Left colon (tissue), 2 donors: ENCODE measurements around the gene PRDM16. TPM values are rescaled to one million over a fixed set of nuclear protein-coding genes. Genes with fewer than 3 reads are reported as not detected.

Source experiments
- ATAC-seq: fragments of 200-7000 bp; cut with Tn5 transposase; one replicate; pipeline ENCODE4 v1.9.1; 2020; ENCODE audit warnings: mild to moderate bottlenecking, moderate library complexity
- DNase-seq, 2 donors: peaks; one replicate each; pipeline ENCODE4 v3.0.0-alpha.2; 2020
- intact Hi-C, 2 donors: fragments of 100-400 bp; cut with DNase I in 1 of 2; cut with micrococcal nuclease in 1 of 2; formaldehyde crosslinking; loops; one replicate each; pipeline versions ENCODE4 v1.11.2 to v1.14.0; 2022; cut with DNase I, micrococcal nuclease
- total RNA-seq, 2 donors: library from RNA; stranded (reverse); fragmentation: NEBNext Ultra II Directional; extraction: Animal tissue kit (Norgen Biotek cat#: 25700); gene quantifications; one replicate each; pipeline ENCODE4 v1.2.1, GENCODE V29; 2021
- donor health status: DM: no; HTN: no; CAD: no.
- donor health status: DM: yes; HTN: yes; CAD: no.

PRDM16 gene
- total RNA-seq, 2 donors from 2014 or later, result 1.1 to 1.2 TPM

DNA sequence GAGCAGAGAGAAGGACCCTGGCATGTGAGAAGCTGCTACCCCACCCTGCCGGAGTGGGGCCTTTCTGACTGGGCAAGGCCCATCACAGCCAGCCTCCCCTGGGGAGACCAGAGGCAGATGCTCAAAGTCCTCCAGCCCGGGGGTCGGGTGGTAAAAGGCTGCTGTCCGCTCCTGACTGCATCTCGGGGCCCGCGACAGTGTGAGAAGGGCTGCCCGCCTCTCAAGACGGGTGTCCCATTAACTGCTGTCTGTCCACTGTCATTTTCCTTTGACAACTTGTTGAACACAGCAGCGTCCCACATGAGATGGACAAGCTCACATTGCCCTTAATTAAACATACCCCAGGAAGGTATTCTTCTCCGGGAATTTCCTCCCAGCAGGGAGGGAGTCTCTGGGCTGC lies 294.0 kb downstream of the PRDM16 start:
- DNase-seq, result no peak
- intact Hi-C loops, result no loop called here

DNA sequence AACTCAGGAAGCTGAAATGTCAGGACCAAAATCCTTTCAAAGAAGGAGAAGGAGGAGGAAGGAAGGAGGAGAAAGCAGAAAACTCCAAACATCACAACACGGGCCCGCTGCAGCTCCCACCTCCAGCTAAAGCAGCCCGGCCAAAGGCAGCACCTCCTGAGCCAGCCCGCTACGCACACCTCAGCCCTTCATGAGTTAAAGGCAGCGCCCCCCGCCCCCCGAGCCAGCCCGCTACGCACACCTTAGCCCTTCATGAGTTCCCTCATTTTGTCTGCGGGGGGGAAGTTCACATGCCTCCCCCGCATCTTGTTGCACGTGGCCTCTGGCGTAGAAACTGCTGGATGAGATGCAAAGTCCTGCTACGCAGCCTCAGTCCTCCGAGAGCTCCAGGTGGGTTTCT lies 294.8 kb downstream of the PRDM16 start:
- DNase-seq, result no peak

More for the DNA sequence above, 294.0 kb downstream of the PRDM16 start:
- ATAC-seq, result no peak

DNA sequence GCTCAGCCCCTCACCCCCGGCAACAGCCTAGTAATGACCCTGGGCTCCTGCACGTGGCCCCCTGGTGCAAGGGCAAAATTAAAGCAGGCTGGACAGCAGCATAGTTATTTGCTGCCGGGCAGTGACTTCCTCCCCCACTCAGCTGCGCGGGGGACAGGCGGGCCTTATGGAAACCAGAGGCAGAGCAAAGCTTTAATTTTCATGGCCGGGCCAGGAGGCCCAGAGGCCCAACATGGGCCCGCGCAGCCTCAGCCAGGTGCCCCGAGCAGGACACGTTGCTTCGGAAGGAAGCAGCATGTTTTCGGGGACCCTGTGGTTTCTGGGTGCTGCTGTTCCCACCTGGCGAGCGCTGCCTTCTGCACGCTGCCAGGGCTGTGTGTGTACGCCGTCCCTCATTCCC lies 295.5 kb downstream of the PRDM16 start:
- ATAC-seq (no peak), DNase-seq (no peak)
- intact Hi-C loops, result no loop called here

More for the DNA sequence above, 294.8 kb downstream of the PRDM16 start:
- intact Hi-C loops, result no loop called here
- ATAC-seq, result no peak

DNA sequence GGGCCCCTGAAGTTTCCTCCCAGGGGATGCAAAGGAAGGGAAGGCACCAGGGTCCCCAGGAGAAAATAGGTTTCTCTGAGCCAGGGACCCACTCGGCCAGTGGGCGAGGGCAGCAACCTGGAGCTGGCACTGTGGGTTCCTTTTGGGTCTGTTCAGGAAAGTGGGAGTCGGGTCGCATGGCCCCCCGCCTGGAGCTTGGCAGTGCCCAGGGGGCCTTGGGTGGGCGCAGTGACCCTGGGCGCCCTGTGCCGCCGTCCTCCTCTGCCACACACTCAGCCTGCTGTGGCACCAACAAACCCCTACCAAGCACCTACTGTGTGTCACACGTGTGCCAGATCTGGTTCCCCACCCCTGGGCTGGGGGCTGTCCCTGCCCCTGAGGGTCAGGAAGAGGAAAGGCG lies 296.0 kb downstream of the PRDM16 start:
- intact Hi-C loops, result no loop called here
- ATAC-seq (no peak), DNase-seq (no peak)

DNA sequence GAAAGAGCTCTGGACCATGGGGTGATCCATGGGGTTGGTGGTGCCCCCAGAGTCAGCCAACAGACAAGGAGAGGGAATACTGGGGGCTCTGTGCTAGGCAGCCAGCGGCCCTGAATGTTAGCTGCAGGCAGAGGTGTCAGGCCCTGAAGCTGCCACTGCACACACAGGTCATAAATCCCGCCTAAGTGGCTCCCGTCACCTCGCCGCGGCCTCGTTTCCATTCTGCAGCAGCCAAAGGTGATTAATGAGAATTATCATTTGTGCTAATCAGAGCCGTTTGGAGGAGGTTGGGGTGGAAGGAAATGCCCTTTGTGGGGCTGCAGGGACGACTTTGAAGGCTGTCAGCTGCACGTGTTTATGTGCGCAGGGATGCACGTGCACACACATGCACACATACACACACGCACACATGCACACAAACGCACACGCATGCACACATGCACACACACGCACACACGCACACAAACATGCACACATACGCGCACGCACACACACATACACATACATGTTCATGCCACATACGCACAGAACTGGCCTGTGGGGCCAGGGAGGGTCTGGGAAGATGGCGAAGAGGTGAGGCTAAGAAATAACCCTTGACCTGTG lies 296.6 kb downstream of the PRDM16 start:
- intact Hi-C loops, result no loop called here
- ATAC-seq, result no peak
- no peak for DNase-seq

DNA sequence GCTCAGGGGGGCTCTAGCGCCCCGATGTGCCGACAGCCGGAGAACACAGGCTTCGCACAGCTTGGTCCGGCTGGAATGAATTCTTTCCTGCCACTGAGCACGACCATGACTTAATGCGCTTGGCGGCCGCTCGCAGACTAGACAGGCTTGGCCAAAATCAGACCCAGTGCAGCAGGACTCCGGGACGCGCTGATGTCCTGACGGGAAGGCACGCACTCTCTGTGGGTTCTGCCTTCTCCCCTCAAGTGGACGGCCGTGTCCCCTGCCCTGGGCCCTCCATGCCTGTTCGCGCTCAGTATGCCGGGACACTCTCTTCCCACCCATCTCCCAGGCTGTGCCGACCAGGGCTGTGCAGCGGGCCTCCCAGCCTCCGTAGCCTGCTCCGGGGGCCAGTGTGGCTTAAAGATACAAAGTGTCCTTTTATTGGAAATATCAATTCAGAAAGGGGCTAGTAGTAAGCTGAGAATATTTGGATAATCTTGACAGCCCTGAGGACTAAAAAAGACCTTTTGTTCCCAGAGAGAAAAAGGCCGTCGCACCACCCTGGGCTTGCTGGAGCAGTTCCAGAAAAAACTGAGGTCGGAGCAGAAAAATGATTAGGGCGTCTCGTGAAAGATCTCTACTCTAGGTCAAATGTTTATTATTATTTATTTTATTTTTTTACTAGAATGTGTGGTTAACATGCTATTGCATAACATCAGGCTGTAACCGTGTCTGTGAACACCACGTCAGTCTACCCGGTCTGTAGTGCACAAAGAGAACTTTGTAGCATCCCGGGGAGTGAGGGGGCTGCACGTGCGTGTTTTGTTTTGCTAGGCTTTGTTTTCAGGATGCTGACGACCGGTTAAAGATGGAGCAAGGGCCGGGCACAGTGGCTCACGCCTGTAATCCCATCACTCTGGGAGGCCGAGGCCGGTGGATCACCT lies 297.4 kb downstream of the PRDM16 start:
- DNase-seq (no peak), ATAC-seq (no peak)
- intact Hi-C loops, result no loop called here

DNA sequence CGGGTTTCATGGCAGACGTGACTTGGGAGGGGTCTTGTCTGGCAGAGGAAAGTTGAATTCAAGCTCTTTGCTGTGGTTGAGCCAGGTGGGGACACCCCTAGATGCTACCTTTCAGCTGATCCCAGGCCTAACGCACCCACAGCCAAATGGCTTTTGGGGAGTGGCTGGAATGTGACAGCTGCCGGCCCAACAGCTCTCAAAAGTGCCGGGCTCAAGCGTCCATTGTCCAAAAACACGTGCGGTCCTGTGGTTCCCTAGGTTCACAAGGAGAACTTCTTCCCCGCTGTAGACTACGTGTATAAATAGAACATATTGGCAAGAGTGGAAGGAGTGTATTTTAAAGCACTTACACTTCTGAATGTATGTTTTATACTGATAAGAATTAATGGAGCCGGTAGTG lies 298.4 kb downstream of the PRDM16 start:
- intact Hi-C loops, result no loop called here
- DNase-seq (no peak), ATAC-seq (no peak)

DNA sequence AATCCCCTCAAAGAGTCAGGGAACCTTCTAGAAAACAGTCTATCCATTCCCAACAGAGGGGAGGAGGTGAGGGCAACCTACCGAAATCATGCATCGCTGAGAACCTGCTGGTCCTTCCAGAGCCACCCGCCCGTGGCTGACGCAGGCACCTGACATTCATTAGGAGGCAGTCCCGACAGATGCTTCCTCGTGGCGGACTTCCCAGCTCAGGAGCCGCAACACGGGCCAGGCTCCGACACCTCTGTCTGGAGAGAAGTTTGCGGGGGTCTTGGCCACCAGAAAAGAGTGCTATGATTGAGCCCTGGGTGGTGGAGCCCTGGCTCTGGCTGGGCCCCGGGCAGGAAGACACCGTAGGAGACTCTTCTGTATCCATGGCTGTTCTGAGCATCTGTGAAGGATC lies 299.1 kb downstream of the PRDM16 start:
- no peak for ATAC-seq
- intact Hi-C loops, result no loop called here
- DNase-seq, result no peak

DNA sequence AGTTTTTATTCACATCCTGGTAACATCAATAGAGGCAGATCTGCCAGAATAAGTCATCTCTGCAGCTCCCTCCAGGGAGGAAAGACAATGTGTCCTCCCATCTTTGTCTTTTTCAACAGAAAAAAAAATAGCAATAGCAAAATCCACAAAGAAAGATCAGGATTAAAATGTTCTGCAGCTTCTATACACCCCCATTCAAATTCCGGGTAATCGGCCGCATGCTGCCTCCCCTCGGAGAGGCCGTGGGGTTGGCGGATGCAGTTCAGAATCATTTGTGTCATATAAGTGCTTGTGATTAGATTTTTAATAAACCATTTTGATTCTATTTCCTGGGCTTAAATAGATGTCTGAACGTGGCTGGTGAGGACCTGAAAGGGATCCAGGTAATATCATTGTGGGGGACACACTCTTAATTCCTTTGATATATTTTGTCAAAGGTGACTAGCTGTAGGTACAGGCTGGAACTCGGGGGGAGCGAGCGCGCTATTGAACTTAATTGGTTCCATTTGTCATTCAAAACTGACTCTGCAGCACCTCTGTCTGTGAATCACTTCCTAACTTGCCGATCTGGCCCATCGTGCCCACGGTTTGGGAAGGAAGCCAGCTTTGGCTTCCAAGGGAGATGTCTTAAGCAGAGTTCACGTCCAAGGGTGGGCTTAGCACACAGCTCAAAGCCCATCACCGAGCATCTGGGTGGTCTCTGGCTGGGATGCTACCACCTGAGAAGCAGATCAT lies 299.9 kb downstream of the PRDM16 start:
- no peak for ATAC-seq
- intact Hi-C loops, result no loop called here
- no peak for DNase-seq

DNA sequence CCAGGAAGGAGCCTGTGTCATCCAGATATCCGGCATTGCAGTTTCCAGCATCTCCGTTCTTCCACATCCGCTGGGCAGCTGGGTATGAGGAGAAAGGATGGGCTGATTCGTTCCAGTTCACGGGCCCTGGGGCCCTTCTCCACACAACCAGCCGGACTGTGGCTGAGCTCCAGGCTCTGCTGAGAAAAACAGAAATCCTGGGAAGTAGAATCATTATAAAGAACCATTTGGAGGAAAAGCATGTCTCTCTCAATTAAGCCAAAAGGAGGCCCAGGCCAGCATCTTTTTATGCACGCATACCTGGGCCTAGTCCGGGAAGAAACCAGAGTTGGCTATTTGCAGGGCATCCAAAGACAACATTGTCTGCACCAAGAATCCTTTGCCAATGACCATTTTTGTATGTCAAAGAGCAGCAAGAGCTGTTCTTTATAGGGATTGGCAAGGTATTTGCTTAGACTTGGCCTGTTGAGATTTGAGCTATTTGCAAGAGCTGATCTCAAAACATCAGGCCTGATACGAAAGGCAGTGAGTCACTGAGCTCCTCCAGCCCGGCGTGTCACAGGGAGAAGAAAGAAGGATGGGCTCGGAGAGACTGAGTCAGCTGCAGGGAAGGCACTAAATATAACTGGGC lies 300.6 kb downstream of the PRDM16 start:
- ATAC-seq, result no peak
- no peak for DNase-seq
- intact Hi-C loops, result no loop called here

DNA sequence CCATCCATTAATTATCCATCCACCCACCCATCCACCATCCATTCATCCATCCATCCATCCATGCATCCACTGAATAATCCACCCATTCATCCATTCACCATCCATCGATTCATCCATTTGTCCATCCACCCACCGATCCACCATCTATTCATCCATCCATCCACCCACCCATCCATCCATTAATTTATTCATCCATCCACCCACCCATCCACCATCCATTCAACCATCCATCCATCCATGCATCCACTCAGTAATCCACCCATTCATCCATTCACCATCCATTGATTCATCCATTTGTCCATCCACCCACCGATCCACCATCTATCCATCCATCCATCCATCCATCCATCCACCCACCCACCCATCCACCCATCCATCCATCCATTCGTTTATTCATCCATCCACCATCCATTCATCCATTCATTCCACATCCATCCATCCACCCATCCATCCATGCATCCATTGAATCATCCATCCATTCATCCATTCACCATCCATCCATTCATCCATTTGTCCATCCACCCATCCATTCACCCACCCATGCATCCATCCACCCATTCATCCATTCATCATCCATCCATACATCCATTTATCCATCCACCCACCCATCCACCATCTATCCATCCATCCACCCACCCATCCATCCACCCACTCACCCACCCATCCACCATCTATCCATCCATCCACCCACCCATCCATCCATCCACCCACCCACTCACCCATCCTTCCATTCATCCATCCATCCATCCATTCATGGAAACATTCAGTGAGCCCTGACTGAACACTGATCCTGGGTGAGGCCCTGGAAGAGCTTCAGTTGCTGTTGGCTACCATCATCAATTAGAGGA lies 302.1 kb downstream of the PRDM16 start:
- intact Hi-C loops, result no loop called here
- DNase-seq (no peak), ATAC-seq (no peak)

DNA sequence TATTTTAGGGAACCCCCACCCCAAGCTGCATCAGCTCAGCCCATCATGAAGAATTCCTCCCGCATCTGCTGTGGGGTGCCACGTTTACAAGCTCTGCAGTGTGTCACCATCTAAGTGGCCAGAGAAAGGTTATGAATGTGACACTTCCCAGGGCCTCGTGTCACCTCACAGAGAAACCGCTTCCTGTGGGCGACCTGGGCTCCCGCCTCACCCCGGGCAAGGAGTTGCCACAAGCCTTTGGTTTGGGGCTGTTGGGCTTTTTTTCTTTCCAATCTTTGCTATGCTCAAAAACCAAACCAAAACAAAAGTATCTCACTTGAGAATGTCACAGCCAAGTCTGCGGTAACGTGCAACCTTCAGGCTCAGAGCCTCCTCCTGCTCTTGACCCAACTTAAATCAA lies 303.3 kb downstream of the PRDM16 start:
- ATAC-seq, result no peak
- intact Hi-C loops, result no loop called here
- no peak for DNase-seq

DNA sequence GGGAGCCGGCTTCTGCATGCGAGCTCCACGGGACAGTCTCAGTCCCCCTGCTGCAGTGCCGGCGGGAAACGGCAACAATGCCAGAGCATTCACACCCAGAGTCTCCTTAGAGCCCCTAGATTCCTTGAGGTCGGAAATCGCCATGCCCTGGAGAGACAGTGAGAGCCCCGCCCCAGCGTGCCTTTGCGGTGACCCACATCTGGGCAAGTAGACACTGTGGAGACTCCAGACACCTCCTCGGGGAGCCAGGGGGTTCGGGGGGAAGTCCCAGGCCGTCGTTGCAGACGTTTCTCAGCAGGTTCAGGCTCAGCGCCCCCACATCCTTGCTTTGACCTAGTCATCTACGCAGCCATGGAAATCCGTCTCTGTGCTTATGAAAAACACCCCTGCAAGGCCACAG lies 304.2 kb downstream of the PRDM16 start:
- no peak for ATAC-seq
- no peak for DNase-seq
- intact Hi-C loops, result no loop called here

DNA sequence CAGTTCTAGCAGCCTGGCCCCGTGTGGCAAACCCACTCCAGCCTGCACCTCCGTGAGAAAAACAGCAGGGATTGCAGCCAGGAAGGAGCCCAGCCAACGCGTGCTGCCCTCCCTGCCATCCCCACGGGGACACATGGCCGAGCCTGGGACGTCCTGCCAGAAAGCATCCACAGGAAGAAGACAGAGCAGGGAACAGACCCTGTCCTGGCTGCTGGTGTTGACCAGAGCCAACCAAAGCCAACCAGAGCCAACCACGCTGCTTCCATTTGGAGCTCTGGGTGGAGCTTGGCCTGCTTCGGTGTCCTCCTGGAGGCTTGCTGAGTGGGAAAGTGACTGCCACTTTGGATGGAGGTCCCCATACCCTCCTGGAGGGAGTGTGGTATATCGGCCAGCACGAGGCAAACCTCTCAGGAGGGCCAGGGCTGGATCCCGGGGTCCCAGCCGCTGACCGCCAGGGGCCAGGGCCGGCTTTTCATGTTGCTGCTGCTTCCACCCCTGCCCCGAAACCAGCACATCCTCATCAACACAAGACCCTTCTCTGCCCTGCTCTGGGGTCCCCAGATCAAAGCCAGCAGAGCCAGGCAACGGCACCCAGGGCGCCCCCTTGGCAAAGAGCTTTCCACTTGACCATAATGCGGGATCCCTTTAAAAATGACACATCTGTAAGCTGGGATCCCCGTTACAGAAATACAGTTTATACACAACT lies 304.9 kb downstream of the PRDM16 start:
- no peak for ATAC-seq
- intact Hi-C loops, result no loop called here
- no peak for DNase-seq

DNA sequence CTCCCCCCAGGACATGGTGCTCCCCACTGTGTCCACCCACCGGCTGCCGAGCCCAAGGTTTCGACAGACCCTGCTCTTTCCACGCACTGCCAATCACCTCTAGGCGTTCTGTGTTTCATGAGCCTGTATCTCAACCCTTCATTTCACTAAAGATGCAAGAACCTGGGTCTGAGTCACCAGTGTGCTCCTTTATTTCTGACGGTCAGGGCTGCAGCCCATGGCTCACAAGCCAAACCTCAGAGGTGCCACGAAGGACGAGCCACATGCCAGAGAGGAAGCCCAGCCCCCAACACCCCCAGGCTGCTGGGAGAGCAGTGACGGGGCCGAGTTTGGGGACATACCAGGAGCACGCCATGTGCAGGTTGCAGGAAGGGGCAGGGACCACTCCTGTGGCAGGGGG lies 306.2 kb downstream of the PRDM16 start:
- ATAC-seq, result no peak
- intact Hi-C loops, result no loop called here
- DNase-seq, result no peak

DNA sequence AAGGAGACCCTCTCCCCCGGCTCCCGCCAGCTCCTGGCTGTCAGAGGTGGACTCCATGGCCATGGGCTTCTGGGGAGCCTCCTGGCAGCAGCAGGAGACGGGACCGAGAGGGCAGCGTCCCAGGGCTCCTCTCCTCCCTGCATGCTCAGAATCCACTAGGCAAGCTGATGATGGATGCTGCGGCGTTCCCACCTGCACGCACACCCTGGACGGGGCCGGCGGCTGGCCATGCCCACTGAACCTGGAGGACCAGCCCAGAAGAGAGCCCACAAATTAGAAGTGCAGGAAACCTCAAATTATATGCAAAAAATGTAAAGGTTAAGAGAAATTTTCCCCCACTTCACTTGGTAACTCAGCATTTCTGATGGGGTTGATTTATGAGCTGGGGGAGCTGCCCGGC lies 308.2 kb downstream of the PRDM16 start:
- no peak for ATAC-seq

DNA sequence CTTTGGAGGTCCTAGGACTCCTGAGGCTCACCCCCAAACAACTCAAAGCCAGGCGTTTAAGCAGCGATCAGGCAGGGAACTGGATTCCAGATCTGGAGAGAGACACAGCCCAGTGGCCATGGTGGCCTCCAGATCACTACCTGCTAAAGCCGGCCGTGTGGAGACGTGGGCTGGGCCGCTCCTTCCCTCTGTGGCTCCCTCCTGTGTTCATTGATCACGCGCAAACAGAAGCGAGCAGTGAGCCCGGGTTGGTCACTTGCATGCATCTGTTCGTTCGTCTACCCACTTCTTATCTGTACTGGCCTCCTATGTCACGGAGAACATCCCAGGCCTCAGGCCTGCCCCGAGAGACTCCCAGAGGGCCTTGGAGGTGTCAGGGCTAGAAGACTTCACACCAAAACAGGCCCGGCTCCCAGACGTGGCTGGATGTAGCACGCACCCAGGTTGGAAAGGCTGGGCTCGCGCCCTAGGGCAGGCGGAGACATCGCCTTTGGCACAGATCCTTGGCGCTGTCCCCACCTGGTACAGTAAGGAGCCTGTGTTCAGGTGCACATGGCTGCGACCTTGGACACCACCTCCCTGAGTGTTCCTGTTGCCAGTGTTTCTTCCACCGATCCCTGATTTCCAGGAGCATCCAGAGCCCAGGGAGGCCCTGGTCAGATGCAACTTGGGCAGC lies 308.7 kb downstream of the PRDM16 start:
- no peak for DNase-seq
- no peak for ATAC-seq
- intact Hi-C loops, result no loop called here

More for the DNA sequence above, 308.2 kb downstream of the PRDM16 start:
- intact Hi-C loops, result no loop called here
- DNase-seq, result no peak
